HG02678 (cell line): Measurements from ENCODE around the gene DYRK1B.

Experiments
- ATAC-seq: cut with Tn5 transposase; IDR thresholded peaks from one replicate; pipeline ENCODE4 v1.9.1; 2021; ENCODE audit warnings: mild to moderate bottlenecking, moderate library complexity; ENCODE audit not compliant: unreplicated experiment

The DYRK1B gene

GRCh38 chr19:39864118-39864517, 30.2 kb upstream of the DYRK1B start:
- no peak for ATAC-seq

GRCh38 chr19:39858541-39858940, 24.6 kb upstream of the DYRK1B start:
- no peak for ATAC-seq

- no peak for ATAC-seq
Observed at GRCh38 chr19:39852882-39853281, 18.9 kb upstream of the DYRK1B start.

GRCh38 chr19:39850892-39851291, 16.9 kb upstream of the DYRK1B start:
- no peak for ATAC-seq

GRCh38 chr19:39848392-39848791, 14.4 kb upstream of the DYRK1B start:
- no peak for ATAC-seq

- ATAC-seq = no peak
Observed at GRCh38 chr19:39847525-39847924, 13.6 kb upstream of the DYRK1B start.

GRCh38 chr19:39846678-39847486, 12.9 kb upstream of the DYRK1B start:
- no peak for ATAC-seq

GRCh38 chr19:39845933-39846677, 12.1 kb upstream of the DYRK1B start, which contains the start of gene FBL:
Gene FBL (minus strand): TSS chr19:39846379. CDS start chr19:39846300, 79 bp downstream.
- ATAC-seq = peak; percentile 70

GRCh38 chr19:39845584-39845932, 11.6 kb upstream of the DYRK1B start:
- ATAC-seq = no peak

GRCh38 chr19:39845172-39845571, 11.2 kb upstream of the DYRK1B start:
- no peak for ATAC-seq

GRCh38 chr19:39843919-39844793, 10.2 kb upstream of the DYRK1B start:
- no peak for ATAC-seq

GRCh38 chr19:39842693-39843435, 8.9 kb upstream of the DYRK1B start:
- no peak for ATAC-seq

GRCh38 chr19:39841041-39841440, 7.1 kb upstream of the DYRK1B start:
- no peak for ATAC-seq

GRCh38 chr19:39840492-39840891, 6.5 kb upstream of the DYRK1B start:
- ATAC-seq = no peak

- ATAC-seq = no peak
Observed at GRCh38 chr19:39839678-39840327, 5.8 kb upstream of the DYRK1B start.

GRCh38 chr19:39838569-39838968, 4.6 kb upstream of the DYRK1B start:
- ATAC-seq = no peak

GRCh38 chr19:39837978-39838377, 4.0 kb upstream of the DYRK1B start:
- no peak for ATAC-seq

- ATAC-seq = no peak
Observed at GRCh38 chr19:39834287-39834841, 402 bp upstream of the DYRK1B start.

- ATAC-seq = no peak
Observed at GRCh38 chr19:39833160-39833463, 850 bp downstream of the DYRK1B start.
